ENCODE data around the gene UPP1.

The UPP1 gene

GRCh38 chr7:48084727-48085432, 4.2 kb upstream of the UPP1 start:
- no peak overlapping the region for H3K4me3 ChIP-seq (ENCODE audit: low read depth, low read length)
- no peak for TF ChIP-seq CTCF (IDR thresholded peaks at IDR 0.05; ENCODE audit: control insufficient read depth, extremely low read depth, insufficient read depth)
- no peak for DNase-seq (ENCODE audit: low read depth)

GRCh38 chr7:48085433-48085791, 3.7 kb upstream of the UPP1 start:
- no peak for TF ChIP-seq CTCF (IDR thresholded peaks at IDR 0.05; ENCODE audit: control insufficient read depth, extremely low read depth, insufficient read depth)
- no peak overlapping the region for H3K4me3 ChIP-seq (ENCODE audit: low read depth, low read length)
- DNase-seq (ENCODE audit: low read depth): no peak

GRCh38 chr7:48085942-48086341, 3.1 kb upstream of the UPP1 start:
- no peak for DNase-seq (ENCODE audit: low read depth)
- TF ChIP-seq CTCF (IDR thresholded peaks at IDR 0.05; ENCODE audit: control insufficient read depth, extremely low read depth, insufficient read depth): no peak

GRCh38 chr7:48087349-48087748, 1.7 kb upstream of the UPP1 start:
- H3K4me3 ChIP-seq (ENCODE audit: low read depth, low read length): no peak overlapping the region
- no peak for DNase-seq (ENCODE audit: low read depth)
- no peak for TF ChIP-seq CTCF (IDR thresholded peaks at IDR 0.05; ENCODE audit: control insufficient read depth, extremely low read depth, insufficient read depth)

More at GRCh38 chr7:48085942-48086341, 3.1 kb upstream of the UPP1 start:
- H3K4me3 ChIP-seq (ENCODE audit: low read depth, low read length): no peak overlapping the region

- no peak for TF ChIP-seq CTCF (IDR thresholded peaks at IDR 0.05; ENCODE audit: control insufficient read depth, extremely low read depth, insufficient read depth)
- DNase-seq (ENCODE audit: low read depth): no peak
- peak overlapping the region; percentile 65 for H3K4me3 ChIP-seq (ENCODE audit: low read depth, low read length)
These were observed 463 bp upstream of the UPP1 start for GRCh38 chr7:48088559-48089045.

GRCh38 chr7:48090095-48090805, 1.2 kb downstream of the UPP1 start:
- DNase-seq (ENCODE audit: low read depth): no peak
- no peak for TF ChIP-seq CTCF (IDR thresholded peaks at IDR 0.05; ENCODE audit: control insufficient read depth, extremely low read depth, insufficient read depth)
- H3K4me3 ChIP-seq (ENCODE audit: low read depth, low read length): peak overlapping the region; percentile 65
